KMS-11 (cell line): ENCODE results near the gene LRIT2.

Experiments used
- H2AFZ ChIP-seq: fragments of 200-600 bp; sonication (generic); 2 replicates; pipeline ENCODE4 v1.6.1; 2016; ENCODE audit warnings: antibody characterized with exemption, mixed run types, low read depth
- H3K27ac ChIP-seq: fragments of 200-600 bp; sonication (generic); 2 replicates; pipeline ENCODE4 v1.6.1; 2016; ENCODE audit warnings: mild to moderate bottlenecking, mixed run types
- H3K27me3 ChIP-seq: fragments of 200-600 bp; sonication (generic); 2 replicates; pipeline ENCODE4 v1.6.1; 2017; ENCODE audit warnings: mild to moderate bottlenecking, low read depth, mixed run types, moderate library complexity; ENCODE audit not compliant: insufficient read depth
- H3K36me3 ChIP-seq: fragments of 200-600 bp; sonication (generic); 2 replicates; pipeline ENCODE4 v1.6.1; 2017; ENCODE audit warnings: mild to moderate bottlenecking, mixed run types; ENCODE audit not compliant: insufficient read depth
- H3K4me1 ChIP-seq: fragments of 200-600 bp; sonication (generic); 2 replicates; pipeline ENCODE4 v1.6.1; 2016; ENCODE audit warnings: mild to moderate bottlenecking, low read depth, mixed run types; ENCODE audit not compliant: poor library complexity, severe bottlenecking
- H3K4me2 ChIP-seq: fragments of 200-600 bp; sonication (generic); 2 replicates; pipeline ENCODE4 v1.7.0; 2016; ENCODE audit warnings: mild to moderate bottlenecking, mixed run types
- H3K4me3 ChIP-seq: fragments of 200-600 bp; sonication (generic); IDR thresholded peaks from 2 replicates; pipeline ENCODE4 v1.6.1; 2017; ENCODE audit warnings: low read depth, low read length, mixed read lengths; ENCODE audit not compliant: insufficient read depth
- H3K79me2 ChIP-seq: fragments of 200-600 bp; sonication (generic); 2 replicates; pipeline ENCODE4 v1.6.1; 2016; ENCODE audit warnings: low read depth, mixed run types; ENCODE audit not compliant: insufficient read depth
- H3K9ac ChIP-seq: fragments of 200-600 bp; sonication (generic); 2 replicates; pipeline ENCODE4 v1.6.1; 2016; ENCODE audit warnings: mild to moderate bottlenecking, mixed run types
- H4K20me1 ChIP-seq: fragments of 200-600 bp; sonication (generic); 2 replicates; pipeline ENCODE4 v1.6.1; 2016; ENCODE audit warnings: mild to moderate bottlenecking, mixed run types; ENCODE audit not compliant: insufficient read depth
- TF ChIP-seq, protein P1 (sequence below): fragments of 200-600 bp; sonication (generic); conservative IDR thresholded peaks from 2 replicates; pipeline ENCODE4 v1.6.1; 2017; ENCODE audit warnings: low read depth, mild to moderate bottlenecking, antibody characterized with exemption, low read length, moderate library complexity, mixed read lengths

Gene LRIT2, protein sequence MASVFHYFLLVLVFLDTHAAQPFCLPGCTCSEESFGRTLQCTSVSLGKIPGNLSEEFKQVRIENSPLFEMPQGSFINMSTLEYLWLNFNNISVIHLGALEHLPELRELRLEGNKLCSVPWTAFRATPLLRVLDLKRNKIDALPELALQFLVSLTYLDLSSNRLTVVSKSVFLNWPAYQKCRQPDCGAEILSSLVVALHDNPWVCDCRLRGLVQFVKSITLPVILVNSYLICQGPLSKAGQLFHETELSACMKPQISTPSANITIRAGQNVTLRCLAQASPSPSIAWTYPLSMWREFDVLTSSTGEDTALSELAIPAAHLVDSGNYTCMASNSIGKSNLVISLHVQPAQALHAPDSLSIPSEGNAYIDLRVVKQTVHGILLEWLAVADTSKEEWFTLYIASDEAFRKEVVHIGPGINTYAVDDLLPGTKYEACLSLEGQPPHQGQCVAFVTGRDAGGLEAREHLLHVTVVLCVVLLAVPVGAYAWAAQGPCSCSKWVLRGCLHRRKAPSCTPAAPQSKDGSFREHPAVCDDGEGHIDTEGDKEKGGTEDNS

DNA sequence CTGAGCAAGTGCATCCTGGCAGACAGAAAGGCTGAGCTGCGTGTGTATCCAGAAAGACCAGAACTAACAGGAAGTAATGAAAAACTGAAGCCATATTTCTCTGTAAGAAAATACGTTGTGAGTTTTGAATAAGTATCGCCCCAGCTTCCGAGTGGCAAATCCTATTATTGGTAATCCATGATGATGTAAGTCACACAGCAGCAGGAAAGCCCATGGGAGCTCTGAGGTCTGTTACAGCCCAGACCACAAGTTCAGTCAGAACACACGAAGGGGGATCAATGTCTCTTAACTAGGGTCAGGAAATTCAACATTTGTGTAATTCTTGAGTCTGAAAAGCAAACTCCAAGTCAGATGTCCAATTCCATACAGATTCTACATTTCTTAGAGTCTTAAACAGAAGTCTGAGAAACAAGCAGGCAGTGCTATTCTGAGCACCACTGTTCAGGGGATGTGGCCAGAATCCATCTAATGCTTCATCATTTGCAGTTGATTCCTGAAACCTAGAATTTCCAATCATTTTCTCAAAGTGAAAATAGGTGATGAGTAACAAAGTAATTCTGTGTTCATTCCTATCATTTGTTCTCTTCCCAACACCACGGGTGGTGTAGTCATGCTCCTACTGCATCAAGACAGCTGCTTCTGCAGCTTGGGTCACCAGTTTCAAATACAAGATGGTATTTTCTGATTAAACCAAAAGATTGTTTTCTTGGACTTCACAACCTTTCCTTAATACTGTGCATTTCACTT is at the start of gene LRIT2:
Gene LRIT2, minus strand, starts transcription at position 118 of the 747 bp plus-strand sequence. Its CDS starts 24 bp downstream, at position 94.
- Histone ChIP-seq H3K4me1 (no peaks in the 10 kb centered on the region), H2AFZ (no peak within 1 kb of the TSS), H3K36me3 (no peaks in the 10 kb centered on the region), H3K27ac (no peak within 1 kb of the TSS), H3K4me3 (no peak within 1 kb of the TSS), H3K79me2 (no peaks in the 10 kb centered on the region), H4K20me1 (no peaks in the 10 kb centered on the region), H3K9ac (no peak within 1 kb of the TSS), H3K27me3 (no peaks in the 10 kb centered on the region), H3K4me2 (no peak within 1 kb of the TSS)
- TF ChIP-seq, protein P1, sequence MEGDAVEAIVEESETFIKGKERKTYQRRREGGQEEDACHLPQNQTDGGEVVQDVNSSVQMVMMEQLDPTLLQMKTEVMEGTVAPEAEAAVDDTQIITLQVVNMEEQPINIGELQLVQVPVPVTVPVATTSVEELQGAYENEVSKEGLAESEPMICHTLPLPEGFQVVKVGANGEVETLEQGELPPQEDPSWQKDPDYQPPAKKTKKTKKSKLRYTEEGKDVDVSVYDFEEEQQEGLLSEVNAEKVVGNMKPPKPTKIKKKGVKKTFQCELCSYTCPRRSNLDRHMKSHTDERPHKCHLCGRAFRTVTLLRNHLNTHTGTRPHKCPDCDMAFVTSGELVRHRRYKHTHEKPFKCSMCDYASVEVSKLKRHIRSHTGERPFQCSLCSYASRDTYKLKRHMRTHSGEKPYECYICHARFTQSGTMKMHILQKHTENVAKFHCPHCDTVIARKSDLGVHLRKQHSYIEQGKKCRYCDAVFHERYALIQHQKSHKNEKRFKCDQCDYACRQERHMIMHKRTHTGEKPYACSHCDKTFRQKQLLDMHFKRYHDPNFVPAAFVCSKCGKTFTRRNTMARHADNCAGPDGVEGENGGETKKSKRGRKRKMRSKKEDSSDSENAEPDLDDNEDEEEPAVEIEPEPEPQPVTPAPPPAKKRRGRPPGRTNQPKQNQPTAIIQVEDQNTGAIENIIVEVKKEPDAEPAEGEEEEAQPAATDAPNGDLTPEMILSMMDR = no peak

DNA sequence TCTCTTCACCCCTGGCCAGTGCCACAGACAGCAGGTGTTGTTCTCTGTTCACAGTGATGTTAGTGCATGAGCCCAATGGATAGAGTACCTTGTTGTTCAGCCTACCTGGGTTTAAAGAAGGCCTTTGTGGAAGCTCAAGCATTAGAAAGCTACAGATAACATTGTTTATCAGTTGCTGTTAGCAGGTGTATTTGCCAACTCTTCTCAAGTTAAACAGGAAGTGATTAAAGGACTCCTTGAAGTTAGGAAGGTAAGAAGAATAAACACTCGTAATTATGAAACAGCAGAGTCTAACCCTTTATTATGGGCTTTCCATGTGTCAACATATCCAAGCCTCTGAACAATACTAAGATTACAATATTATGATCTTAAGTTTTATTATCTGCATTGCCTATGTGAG is 45.4 kb upstream of the LRIT2 start:
- TF ChIP-seq, protein P1 = no peak
- H3K27me3 ChIP-seq = no peaks in the 10 kb centered on the region
- H3K79me2 ChIP-seq = no peaks in the 10 kb centered on the region
- no peak overlapping the region for H3K4me3 ChIP-seq
- no peaks in the 10 kb centered on the region for H4K20me1 ChIP-seq
- no peaks in the 10 kb centered on the region for H3K4me1 ChIP-seq
- no peaks in the 10 kb centered on the region for H3K36me3 ChIP-seq
- no peak overlapping the region for H3K27ac ChIP-seq
- H3K9ac ChIP-seq = no peak overlapping the region
- no peak overlapping the region for H3K4me2 ChIP-seq
- no peak overlapping the region for H2AFZ ChIP-seq

GRCh38 chr10:84269773-84270172 is 44.4 kb upstream of the LRIT2 start:
- H3K4me2 ChIP-seq = no peak overlapping the region
- no peaks in the 10 kb centered on the region for H3K4me1 ChIP-seq
- no peak overlapping the region for H3K4me3 ChIP-seq
- H2AFZ ChIP-seq = no peak overlapping the region
- TF ChIP-seq, protein P1 = no peak
- no peak overlapping the region for H3K9ac ChIP-seq
- H3K27me3 ChIP-seq = no peaks in the 10 kb centered on the region
- no peaks in the 10 kb centered on the region for H3K36me3 ChIP-seq
- H4K20me1 ChIP-seq = no peaks in the 10 kb centered on the region
- H3K79me2 ChIP-seq = no peaks in the 10 kb centered on the region
- H3K27ac ChIP-seq = no peak overlapping the region

- Histone ChIP-seq H3K4me3 (no peak overlapping the region), H3K4me1 (no peaks in the 10 kb centered on the region), H3K36me3 (no peaks in the 10 kb centered on the region), H4K20me1 (no peaks in the 10 kb centered on the region), H3K27ac (no peak overlapping the region), H3K79me2 (no peaks in the 10 kb centered on the region), H2AFZ (no peak overlapping the region), H3K9ac (no peak overlapping the region), H3K4me2 (no peak overlapping the region), H3K27me3 (no peaks in the 10 kb centered on the region)
- TF ChIP-seq, protein P1 = no peak
Observed at GRCh38 chr10:84269162-84269561, 43.8 kb upstream of the LRIT2 start.
